Measurements from ENCODE around the gene WDPCP.
A peak's percentile ranks its signal among the peaks of the same experiment; 100 is the strongest.
"Not testable (repeated sequence)": the region's sequence is repeated elsewhere in the genome, so short reads cannot be mapped to it uniquely, and the experiment has no call there.

WDPCP gene

DNA sequence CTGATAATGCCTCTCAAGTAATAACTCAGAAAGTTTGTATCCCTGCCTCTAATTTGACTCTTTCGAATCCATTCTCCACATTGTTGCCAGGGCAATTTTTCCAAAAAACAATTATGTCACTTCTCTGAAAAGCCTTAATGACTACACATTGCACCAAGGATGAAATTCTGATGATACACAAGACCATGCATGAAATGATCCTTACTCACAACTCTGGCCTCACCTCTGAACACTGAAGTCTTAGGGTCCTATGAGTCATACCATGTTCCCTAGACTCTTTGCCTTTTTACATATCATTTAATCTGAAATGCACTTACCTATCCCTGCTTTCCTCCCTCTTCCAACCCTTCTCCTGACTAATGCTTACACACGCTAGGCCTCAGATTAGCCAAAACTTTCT lies 51.0 kb downstream of the WDPCP start:
- no peak for FAIRE-seq

GRCh38 chr2:63530704-63531279 lies 57.5 kb downstream of the WDPCP start:
- no peak for FAIRE-seq

DNA sequence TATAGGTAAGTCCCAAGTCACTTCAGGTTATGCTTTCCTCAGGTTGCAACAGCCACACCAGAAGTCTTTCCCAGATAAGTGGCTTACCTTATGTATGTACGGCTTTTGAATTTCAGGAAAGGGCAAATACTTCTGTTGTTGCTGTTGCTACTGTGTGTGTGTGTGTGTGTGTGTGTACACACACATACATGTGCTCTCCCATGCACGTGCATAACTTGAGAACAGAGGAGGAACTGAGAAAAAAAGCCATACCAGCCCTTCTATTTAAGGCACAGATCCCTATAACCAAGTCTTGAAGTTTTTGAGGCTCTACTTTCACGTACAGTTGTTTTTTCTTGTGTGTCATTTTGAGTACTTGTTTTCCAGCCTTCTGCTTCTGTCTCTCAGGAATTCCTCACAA lies 62.4 kb downstream of the WDPCP start:
- no peak for FAIRE-seq

DNA sequence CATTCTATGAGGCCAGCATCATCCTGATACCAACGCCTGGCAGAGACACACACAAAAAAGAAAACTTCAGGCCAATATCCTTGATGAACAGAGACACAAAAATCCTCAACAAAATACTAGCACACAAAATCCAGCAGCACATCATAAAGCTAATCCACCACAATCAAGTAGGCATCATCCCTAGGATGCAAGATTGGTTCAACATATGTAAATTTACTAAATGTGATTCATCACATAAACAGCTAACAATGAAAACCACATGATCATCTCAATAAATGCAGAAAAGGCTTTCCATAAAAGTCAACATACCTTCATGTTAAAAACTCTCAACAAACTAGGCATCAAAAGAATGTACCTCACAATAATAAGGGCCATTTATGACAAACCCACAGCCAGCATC lies 65.3 kb downstream of the WDPCP start:
- no peak for FAIRE-seq

DNA sequence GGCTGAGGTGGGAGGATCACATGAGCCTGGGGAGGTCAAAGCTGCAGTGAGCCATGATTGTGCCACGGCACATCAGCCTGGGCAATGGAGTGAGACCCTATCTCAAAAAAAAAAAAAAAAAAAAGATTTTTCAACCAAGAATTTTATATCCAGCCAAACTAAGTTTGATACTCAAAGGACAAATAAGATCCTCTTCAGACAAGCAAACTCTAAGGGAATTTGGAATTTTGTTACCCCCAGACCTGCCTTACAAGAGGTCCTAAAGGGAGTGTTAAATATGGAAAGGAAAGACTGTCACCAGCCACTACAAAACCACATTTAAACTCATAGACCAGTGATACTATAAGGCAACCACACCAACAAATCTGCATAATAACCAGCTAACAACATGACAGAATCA lies 67.5 kb downstream of the WDPCP start:
- FAIRE-seq, result no peak

DNA sequence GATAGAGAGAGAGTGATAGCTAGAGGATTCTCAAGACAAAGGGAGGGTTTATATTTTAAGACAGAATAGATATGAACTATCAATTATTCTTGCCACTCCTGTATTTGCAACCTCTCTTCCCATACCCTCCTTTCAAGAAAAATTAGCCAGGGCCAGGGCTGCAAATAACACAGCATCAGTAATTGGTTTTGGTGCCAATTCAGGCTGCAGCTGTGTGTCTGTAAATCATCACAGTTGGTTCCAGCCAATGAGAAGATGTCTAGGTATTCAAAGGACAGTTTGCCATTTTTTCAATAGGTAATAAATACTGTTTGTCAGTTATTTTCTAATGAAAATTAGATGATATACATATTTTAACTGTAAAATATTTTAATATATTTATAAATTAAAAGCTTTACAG lies 73.5 kb downstream of the WDPCP start:
- no peak for FAIRE-seq

- no peak for FAIRE-seq
These were observed 74.0 kb downstream of the WDPCP start for GRCh38 chr2:63514237-63514716.

DNA sequence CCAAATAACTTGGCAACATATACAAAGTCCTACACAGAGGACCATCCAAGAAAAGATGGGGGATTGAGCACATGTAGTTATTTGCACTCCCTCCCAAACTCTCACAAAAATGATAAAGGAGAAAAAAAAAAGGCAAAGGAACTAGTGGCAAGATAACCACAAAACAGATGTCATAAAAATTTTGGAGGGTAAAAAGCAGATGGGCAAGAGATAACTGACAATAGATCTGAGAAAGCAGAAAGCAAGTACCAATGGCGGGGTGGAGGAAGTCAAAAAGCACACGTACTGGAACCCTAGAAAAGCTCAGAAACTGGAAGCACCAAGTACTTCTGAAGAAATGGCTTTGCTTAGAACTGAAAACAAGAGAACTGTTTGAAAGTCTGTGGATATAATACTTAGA lies 82.0 kb downstream of the WDPCP start:
- FAIRE-seq, result no peak

DNA sequence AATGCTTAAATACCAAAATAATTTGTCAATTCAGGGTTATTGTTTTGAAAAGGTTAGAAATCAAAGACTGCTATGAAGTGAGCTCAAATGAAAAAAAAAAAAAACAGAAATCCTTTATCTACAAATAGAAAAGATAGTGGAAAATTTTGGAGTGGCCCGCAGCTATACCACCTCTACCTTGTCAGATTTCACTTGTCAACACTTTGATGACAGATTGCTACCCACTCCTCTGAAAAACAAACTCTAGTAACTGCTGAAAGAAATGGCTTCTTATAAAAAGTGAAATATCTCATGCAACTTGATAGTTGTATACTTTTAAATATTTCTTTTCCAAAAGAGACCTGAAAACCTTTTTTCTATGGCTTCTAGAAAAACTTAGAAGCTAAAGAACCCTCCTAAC lies 84.5 kb downstream of the WDPCP start:
- no peak for FAIRE-seq

- FAIRE-seq, result no peak
These were observed 87.9 kb downstream of the WDPCP start for GRCh38 chr2:63500398-63500797.

GRCh38 chr2:63497576-63497975 lies 90.7 kb downstream of the WDPCP start:
- FAIRE-seq, result no peak

GRCh38 chr2:63494968-63495367 lies 93.3 kb downstream of the WDPCP start:
- FAIRE-seq, result no peak

- FAIRE-seq, result no peak
These were observed 94.2 kb downstream of the WDPCP start for GRCh38 chr2:63494100-63494499.

DNA sequence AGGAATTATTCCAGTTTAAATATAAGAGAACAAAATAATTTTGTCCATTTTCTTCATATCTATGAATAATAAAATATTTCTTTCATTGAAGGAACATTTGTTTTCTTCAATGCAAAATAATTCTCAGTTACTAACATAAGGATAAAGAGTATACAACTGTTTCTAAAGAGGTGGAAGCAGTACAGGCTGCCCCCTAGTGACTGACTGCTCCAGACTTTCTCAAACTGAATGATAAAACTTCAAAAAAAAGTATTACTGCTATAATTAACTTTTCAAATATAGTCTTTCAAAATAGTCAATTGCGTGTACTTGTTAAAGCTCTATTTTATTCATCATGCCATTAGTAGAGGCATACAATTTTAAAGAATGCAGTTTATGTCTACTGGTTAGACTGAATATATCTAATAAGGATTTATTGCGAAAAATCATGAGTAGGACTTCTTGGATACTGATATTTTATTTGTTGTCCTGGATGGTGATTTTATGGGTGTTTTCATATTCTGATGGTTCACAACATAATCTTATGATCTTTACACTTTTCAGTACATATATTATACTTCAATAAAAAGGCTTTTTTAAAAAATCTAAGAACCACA lies 100.1 kb downstream of the WDPCP start:
- peak; percentile 95 for FAIRE-seq

DNA sequence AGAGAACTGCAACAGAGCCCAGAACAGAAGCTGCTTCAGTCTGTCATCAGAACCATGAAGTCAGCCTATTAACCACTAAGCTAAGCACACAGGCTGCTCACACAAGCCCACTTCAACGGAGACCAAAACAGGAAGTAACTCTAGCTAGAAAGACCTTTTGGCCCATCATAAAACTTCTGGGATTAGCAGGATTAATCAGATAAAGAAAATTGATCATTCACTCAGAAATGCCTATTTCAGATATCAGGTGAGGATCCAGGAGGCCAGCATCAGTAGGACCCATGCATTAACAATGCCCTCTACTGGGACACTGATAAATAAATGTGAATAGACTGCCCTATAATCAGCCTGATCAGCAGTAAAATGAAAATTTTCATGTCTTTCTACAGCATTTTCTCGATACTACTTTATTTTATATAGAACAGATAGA lies 101.4 kb downstream of the WDPCP start:
- FAIRE-seq, result no peak

GRCh38 chr2:63484901-63485300 lies 103.4 kb downstream of the WDPCP start:
- FAIRE-seq, result no peak

DNA sequence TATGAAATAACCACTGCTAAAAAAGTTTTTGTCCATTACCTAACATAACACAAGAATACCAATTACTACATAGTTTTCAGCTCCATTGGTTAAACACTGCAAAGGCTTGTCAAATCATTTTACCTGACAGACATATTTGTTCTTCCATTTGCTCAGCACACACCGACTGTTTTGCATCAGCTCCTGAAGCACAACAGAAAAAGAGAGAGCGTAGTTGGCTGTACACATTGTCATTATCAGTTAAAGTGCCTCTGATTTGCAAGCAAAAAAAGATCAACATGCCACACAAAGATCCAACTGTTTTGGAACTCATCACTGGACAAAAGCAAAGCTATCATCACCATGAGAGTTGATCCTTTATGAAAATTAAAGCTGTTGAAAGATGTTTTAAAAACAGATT lies 103.8 kb downstream of the WDPCP start:
- FAIRE-seq, result no peak

DNA sequence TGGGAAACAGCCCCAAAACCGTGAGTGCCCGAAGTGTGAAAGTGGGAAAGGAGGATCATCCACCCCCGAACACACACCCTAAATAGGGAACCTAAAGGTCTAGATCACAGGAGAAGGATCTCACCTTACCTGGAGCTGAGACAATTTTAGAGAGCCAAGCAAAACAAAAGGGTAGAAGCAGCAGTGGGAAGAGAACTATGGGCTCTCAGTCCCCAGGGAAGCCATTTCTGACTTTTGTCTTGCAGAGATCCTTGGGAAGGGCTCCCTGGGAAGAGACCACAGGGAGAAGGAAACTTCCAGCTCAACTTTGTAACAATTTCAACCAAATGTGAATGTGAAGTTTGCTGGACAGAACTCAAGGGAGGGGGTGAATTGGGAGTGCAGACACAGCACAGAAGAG lies 110.6 kb downstream of the WDPCP start:
- no peak for FAIRE-seq

- not testable (repeated sequence) for FAIRE-seq
These were observed 119.0 kb downstream of the WDPCP start for GRCh38 chr2:63469313-63469712.

GRCh38 chr2:63465633-63466032 lies 122.6 kb downstream of the WDPCP start:
- no peak for FAIRE-seq

DNA sequence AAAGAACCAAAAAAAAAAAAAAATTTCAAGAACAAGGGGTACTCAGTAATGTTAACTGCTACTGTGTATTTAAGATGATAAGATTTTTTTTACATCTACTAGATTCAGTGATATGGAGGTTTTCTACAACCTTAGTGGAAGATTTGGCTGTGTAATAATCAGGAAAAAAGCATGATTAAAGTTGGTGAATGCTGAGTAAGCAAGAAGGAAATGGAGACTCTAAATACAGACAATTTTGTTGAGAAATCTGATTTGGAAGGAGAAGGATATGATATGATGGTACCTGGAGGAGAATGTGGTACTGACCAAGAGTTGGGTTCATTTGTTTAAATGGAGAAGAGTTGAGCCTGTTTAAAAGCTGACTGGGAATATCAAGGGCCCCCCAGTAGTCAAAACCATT lies 125.1 kb downstream of the WDPCP start:
- no peak for FAIRE-seq

- no peak for FAIRE-seq
These were observed 141.6 kb downstream of the WDPCP start for GRCh38 chr2:63446658-63447057.

GRCh38 chr2:63444565-63445288 lies 143.6 kb downstream of the WDPCP start:
- no peak for FAIRE-seq

DNA sequence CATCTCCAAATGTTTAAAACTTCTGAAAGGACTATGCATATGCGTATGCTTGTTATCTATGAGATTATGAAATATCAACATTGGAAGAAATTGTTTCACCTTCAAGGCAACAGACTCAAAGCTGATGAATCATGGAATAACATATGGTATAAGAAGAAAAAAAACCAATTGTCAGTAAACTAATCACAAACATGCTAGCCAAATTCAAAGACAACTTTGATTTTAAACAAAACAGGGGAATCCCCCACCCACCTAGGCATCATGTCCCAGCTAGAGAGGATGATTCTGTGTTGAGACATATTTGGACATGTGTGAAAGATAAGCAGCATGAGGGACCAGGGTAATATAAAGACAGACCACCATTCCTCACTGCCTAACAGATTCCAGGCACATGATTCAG lies 147.7 kb downstream of the WDPCP start:
- FAIRE-seq, result no peak

Measured in TTC549 (cell line).